Activated T-helper 1 cell treated with Interleukin-2 at 50 U/mL for 16 hours (primary cell): ENCODE measurements around the gene VPS9D1.
A peak's percentile ranks its signal among the peaks of the same experiment; 100 is the strongest.

ENCODE experiments used
- DNase-seq: peaks from one replicate; pipeline ENCODE4 v3.0.0-alpha.2; 2020; ENCODE audit warnings: low read depth

Gene VPS9D1, protein sequence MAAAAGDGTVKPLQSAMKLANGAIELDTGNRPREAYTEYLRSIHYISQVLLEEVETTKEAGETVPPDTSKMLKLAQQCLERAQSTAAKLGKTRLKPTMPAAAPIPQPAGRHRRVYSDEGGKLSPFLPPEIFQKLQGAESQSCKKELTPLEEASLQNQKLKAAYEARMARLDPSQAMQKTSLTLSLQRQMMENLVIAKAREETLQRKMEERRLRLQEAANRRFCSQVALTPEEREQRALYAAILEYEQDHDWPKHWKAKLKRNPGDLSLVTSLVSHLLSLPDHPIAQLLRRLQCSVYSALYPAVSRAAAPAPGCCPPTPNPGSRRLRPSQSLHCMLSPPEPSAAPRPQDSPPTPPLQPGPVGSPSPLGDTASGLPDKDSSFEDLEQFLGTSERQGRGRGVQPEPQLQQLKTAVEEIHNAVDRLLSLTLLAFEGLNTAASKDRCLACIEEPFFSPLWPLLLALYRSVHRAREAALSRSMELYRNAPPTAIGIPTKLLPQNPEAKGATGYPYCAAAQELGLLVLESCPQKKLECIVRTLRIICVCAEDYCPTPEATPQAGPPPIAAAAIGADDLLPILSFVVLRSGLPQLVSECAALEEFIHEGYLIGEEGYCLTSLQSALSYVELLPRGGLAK

DNA sequence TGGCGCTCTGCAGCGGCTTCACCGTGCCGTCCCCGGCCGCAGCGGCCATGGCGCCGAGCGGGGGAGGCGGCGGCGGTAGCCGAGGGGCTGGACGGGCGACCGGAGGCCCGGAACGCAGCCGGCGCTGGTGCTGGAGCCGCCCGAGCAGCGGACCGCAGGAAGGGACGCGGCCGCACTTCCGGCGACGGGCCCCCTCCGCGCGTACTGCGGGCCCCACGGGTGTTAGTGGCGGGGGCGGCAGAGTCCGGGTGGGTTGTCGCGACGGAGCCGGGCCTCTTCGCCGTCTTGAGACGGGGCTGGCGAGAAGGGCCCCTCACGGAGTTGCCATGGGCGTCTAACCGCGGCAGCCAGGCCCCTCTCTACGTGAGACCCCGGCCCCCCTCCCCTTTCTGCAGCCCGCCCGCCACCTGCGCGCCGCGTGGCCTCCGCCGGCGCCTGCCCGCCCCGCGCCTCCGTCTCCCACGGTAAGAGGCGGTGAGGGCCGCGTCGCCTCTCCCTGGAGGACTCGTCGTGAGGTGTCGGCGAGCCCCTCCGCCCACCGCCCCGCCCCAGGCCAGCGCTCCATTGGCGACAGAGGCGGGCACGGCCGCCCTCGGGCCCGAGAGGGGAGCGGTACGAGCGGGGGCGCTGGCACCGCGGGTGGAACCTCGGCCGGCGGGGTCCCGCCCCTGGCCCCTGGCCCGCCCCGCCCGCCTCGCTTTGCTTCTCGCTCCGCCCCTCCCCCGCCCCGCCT is at the start of gene VPS9D1, which contains the start of gene ZNF276:
TSS of gene VPS9D1 (minus strand) at position 86 of the 733 bp plus-strand sequence. CDS start at position 49, 37 bp downstream.
TSS of gene ZNF276 (plus strand) at position 725 of the 733 bp plus-strand sequence. CDS start 104 bp downstream, outside the sequence.
- DNase-seq: peak; percentile 75

DNA sequence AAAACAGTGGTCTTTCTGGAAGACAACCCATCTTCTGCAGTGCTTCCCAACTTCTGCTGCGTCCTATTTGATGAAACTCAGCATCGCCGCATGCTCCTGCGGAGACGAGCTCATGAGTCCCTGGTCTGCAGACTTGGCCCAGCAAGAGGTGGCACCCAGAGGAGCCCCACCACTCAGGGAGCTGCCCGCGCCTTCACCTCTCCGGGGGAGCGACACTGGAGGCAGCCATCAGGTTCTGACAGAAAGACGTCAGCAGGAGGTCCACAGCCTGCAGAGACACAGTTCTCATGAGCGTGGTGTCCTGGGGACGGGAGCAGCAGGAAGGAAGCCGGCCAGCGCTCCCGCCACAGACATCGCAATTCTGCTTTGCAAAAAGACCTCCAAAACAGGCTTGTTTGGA is 49.7 kb upstream of the VPS9D1 start:
- no peak for DNase-seq

DNA sequence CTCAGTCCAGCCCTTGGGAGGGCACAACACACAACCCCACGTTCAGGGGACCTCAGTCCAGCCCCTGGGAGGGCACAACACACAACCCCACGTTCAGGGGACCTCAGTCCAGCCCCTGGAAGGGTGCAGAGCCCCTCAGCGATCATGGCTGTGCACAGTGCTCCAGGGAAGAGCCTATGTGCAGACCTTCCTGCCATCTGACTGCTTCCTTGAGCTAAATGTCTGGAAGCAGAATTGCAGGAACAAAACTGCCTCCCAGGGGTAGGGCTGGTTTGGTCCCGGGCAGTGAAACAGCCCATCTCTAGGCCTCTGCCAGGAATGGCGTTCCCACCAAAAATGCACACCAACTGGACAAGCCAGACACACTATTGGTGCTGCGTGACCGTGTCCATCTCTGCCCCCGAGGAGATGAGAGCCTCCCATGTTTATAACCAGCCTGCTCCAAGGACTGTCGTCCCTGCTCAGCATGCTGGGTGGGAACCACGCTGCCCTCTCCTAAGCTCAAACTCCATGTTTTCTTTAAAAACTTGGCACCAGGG is 44.7 kb upstream of the VPS9D1 start:
- DNase-seq: no peak

DNA sequence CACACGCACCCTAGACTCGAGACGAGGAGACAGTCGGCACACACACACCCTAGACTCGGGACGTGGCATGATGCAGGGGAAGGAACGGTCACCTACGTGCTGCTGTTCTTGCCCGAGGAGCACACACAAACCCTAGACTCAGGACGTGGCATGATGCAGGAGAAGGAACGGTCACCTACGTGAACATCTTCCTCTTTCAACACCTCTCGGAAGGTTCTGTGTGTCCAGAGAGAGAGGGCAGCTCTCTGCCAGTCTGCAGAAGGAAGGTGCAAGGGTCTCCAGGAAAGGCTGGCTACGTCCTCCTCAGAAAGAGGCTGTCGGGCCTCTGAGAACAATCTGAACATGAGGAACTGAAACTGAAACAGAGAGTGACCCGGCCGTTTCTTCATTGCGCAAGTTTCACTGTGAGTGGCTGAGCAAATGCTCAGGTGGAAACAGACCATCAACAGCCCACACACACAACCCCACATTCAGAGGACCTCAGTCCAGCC is 44.1 kb upstream of the VPS9D1 start:
- DNase-seq: peak; percentile 23

DNA sequence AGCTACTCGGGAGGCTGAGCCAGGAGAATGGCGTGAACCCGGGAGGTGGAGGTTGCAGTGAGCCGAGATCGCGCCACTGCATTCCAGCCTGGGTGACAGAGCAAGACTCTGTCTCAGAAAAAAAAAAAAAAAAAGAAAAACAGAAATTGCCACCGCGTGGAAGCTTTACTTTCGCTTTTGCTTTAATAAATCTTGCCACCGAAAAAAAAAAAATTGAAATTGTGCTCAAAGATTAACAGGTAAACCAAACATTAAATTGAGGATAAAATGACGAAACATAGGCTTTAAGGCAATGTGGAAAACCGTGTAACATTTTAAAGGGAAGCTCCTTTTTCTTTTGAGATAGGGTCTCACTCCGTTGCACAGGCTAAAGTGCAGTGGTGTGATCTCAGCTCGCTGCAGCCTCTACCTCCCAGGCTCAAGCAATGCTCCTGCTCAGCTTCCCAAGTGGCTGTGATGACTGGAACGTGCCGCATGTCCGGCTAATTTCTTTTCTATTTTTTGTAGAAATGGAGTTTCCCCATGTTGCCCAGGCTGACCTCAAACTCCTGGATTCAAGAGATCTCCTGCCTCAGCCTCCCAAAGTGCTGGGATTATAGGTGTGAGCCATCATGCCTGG is 40.7 kb upstream of the VPS9D1 start:
- no peak for DNase-seq

DNA sequence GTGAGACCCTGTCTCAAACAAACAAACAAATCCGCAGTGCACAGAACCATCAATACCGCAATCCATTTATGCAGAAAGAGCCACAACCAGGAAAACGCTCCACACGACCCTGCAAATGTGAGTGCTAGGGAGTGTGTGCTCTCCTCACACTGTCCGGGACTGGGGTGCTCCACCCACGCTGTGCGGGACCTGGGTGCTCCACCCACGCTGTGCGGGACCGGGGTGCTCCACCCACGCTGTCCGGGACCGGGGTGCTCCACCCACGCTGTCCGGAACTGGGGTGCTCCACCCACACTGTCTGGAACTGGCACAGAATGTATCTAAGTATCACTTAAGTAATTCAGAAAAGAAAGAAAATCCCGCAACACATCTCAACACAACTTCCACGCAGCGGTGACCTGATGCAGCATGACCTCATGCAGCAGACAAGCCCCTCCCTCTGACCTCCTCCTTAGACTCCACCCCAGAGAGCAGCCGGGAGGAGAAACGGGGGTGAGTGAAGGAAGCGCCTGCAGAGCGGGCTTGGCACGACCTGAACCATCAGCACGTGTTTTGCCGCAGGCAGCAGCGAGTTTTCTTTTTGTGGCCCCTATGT is 39.1 kb upstream of the VPS9D1 start:
- no peak for DNase-seq

DNA sequence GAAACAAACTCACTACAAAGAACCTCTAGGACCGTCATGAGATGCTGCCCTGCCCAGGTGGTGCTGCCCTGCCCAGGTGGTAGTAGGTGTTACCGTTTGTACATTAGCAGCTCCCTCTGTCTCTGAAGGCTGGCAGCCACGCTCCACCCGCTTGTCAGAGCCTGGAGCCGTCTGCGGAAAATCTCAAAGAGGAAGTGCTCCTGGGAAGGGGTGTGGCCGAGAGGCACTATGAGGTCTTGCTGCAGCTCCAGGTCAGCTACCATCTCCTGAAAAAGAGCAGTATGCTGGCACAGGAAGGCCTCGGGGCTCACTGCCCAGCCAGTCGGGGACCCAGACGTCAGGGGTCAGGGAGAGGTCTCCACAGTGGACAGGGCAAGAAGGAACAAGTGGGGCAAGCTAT is 28.9 kb upstream of the VPS9D1 start:
- DNase-seq: no peak

DNA sequence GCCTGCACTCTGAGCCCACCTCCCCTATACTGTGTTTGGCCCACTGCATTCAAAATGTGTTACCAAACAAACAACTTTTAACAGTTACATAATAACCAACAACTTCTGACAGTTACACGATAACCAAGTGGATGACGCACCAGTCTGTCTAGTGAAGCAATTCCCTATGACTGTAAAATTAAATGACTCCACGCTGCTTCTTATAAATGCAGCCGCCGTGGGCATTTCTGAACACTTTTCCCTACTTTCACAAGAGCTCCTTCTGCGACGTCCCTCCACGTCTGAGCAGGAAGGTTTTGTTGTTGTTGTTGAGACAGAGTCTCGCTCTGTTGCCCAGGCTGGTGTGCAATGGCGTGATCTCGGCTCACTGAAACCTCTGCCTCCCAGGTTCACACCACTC is 28.2 kb upstream of the VPS9D1 start:
- no peak for DNase-seq

DNA sequence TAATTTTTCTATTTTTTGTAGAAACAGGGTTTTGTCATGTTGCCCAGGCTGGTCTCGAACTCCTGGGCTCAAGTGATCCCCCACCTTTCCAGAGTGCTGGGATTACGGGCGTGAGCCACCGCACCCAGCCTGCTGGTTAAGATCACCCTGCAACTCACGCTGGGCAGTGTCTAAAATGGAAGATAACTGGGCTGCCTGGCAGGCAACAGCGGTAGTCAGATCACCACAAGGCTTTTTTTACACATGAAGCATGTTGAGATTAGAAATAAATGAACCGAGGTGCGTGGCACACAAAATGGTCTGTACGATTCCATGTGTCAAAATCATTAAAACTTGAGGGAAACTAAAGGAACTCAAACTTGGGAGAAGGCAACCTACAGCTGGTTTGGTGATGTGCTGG is 27.4 kb upstream of the VPS9D1 start:
- no peak for DNase-seq

DNA sequence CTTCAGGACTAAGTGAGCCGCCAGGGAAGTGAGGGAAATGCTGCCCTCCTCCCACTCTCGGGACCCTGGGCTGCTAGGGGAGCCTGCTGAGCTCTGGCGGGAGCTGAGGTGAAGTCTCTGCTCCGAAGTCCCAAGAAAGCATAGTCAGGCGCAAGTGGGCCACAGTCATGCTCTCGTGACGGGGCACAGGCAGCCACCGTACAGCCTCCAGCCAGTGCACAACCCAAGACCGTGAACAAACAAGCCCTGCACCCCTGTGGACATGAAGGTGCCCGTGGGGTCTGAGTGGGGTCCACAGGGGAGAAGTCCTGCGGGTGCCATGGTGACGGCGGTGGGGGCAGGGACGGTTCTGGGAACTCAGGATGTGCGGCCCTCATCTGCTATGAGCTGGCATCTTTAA is 25.3 kb upstream of the VPS9D1 start:
- no peak for DNase-seq

DNA sequence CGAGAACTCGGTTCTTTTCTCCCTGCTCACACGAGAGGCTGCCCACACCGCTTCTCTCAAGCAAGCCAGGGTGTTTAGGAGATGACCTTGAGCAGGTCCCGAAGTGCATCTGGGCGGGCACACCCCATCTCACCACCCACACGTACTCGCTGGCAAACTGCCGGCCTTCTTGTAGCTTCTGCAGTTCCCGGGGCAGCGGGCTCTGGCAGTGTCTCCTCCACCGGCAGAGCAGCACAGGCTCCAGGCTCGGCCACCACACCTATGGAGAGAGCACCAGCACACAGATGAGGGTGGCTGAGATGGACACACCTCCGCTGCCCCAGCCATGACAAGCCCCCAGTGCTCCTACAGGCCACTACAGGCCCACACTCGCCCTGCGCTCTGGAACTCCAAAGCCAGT is 24.1 kb upstream of the VPS9D1 start:
- no peak for DNase-seq

DNA sequence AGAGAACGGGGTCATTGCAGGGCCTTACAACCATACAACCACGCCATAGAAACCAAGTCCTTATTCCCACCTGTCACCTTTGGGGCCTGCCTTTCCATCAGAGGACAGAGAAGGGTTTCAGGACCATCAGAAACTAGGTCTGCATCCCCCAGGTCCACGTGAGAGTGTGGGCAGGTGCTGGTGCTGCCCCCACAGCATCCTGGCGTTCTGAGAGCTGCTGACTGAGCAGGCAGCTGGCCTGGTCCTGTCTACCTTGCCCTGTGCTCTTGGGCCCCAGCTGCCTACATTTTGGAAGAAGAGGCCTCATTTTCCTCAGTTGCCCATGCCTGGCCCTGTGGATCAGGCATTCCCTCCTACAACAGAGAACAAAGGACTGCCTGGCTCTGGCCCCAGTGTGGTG is 22.2 kb upstream of the VPS9D1 start:
- DNase-seq: no peak

DNA sequence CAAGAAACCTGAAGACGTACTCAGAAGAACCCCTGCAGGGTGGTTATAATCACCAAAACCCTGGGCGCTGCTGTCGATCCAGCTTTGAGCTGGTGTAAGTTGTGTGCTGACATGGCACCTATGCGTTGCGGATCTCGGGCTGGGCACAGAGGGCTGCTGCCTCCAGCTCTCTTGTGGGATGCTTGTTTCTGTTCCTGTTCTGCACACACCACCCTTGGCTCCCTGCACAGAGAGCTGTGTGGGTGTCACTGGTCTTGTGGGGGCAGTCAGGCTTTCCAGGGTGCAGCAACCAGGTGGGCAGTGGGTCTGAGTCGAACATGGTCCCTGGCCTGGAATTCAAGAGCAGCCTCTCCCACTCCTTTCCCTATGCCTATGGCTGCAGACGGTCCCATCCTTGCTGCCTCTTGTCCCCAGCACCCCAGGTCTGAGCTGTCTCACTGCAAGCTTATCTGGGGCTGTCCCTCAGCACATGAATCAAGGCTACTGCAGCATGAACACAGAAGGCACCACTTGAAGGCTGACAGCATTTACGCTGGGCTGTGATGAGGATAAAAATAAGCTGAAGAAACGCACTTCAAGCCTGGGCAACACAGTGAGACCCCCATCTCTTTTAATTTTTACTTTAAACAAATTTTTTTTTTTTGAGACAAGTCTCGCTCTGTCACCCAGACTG is 20.8 kb upstream of the VPS9D1 start:
- DNase-seq: no peak

DNA sequence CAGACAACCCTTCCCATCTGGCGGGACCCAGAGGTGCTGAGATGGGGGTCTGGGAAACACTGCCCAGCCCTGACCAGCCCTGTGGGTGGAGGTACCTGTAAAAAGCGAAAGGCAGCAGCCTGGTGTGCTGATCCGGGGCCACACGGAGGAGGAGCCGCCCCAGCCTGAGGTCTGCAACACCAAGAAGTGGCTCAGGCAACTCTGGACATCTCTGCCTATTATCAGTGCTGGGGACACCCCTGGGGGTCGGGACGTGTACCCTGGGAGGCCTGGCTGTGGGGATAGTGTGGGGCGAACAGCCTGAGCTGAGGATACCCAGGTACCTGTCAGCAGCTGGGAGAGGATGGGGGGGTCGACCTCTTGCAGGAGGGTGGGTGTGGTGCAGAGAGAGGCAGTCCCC is 18.7 kb upstream of the VPS9D1 start:
- DNase-seq: no peak

DNA sequence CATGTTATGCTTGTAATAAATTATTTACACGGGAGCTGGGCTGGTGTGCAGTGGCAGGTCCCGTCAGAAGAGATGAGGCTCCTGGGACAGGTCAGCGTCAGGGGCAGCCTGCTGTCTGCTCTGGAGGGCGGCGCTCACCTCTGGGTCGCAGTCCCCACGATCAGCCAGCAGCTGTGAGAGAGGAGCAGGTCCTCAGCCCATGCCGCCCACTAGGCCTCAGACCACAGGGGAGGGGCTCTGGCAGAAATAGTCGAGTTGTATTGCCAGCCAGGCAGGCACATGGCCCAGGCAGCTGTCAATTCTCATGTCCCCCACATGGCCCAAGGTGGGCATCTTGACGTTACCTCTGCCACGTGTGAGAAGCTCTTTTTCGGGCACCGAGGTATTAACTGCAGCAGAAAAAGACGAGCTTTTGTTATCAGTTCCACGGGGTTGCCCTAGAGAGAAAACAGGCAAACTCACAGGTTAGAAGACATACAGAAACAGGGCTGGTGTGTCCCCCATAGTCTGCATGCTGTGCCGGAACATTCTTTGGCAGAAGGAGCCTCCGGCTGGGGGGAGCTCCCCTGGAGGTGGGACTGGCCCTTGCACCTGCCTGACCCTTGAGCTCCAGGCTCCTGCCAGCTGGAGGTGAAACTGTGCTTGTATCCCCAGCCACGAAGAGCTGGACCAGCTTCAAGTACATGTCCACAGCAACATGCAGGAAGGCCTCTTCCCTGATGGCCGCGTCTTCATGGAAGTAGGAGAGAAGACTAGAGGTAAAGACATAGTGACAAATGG is 18.0 kb upstream of the VPS9D1 start:
- DNase-seq: no peak

DNA sequence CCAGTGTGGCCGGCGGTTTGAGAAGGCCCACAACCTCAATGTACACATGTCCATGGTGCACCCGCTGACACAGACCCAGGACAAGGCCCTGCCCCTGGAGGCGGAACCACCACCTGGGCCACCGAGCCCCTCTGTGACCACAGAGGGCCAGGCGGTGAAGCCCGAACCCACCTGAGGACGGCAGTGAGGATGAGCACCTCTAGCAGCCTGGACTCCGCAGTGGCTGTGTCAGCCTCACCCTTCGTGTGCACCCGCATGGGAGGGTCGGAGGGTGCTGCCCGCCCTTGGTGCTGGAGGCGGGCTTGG is 17.3 kb upstream of the VPS9D1 start:
- DNase-seq: no peak

DNA sequence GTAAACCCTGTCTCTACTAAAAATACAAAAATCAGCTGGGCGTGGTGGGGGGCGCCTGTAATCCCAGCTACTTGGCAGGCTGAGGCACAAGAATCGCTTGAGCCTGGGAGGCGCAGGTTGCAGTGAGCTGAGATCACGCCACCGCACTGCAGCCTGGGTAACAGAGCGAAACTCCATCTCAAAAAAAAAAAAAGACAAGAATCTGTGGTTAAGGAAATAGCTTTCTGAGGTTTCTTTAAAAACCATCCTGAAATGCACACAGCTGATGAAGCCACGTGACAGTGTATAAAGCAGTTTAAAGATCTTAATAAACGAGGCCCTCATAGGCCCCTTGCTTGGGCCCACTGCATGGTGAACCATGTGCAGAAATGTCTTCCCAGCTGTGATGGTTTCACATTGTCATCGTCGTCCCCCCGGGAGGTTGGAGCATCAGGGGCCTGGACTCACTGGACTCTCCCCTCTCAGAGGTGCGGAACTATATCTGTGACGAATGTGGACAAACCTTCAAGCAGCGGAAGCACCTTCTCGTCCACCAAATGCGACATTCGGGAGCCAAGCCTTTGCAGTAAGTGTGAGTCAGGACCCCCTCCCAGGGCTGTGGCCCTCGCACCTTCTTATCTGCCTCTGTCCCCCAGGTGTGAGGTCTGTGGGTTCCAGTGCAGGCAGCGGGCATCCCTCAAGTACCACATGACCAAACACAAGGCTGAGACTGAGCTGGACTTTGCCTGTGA is 16.8 kb upstream of the VPS9D1 start:
- peak; percentile 26 for DNase-seq

DNA sequence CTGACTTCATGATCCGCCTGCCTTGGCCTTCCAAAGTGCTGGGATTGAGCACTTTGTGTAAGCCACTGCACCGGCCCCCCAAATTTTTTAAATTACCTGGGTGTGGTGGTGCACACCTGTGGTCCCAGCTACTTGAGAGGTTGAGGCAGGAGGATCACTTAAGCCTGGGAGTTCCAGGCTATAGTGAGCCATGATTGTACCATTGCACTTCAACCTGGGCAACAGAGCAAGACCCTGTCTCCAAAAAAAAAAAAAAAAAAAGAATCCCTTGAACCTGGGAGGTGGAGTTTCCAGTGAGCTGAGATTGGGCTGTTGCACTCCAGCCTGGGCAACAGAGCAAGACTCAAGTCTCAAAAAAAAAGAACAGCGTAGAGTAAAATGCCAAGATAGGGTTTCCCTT is 15.9 kb upstream of the VPS9D1 start:
- no peak for DNase-seq

DNA sequence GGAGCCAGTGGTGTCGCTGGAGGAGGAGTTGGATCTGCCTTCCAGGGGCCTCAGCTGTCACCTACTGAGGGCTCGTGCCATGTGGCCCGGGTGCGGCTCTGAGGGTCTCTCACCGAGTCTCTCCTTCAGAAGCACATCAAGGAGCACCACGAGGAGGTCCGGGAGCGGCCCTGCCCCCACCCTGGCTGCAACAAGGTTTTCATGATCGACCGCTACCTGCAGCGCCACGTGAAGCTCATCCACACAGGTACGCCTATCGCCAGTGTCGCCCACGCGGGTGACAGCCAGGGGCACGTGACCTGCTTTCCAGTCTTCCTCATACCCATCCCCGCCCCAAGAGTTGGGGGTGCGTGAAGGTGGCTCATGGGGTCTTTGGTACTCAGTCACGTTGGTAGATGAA is 13.1 kb upstream of the VPS9D1 start:
- DNase-seq: no peak

DNA sequence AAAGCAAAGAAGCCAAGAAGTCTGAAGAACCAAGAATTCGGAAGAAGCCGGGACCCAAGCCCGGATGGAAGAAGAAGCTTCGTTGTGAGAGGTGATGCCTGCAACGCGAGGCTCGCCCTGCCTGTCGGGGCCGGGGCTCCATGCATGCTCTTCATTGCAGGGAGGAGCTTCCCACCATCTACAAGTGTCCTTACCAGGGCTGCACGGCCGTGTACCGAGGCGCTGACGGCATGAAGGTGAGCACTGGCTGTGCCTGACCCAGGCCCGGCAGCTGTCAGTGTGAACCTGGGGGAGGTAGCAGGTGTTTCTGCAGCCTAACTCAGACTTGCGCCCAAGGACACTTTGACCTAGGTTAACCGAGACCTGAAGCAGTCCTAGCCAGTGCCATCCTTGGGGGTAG is 12.6 kb upstream of the VPS9D1 start:
- DNase-seq: no peak
